ENCODE data around the gene LAMC3.

LAMC3 gene

DNA sequence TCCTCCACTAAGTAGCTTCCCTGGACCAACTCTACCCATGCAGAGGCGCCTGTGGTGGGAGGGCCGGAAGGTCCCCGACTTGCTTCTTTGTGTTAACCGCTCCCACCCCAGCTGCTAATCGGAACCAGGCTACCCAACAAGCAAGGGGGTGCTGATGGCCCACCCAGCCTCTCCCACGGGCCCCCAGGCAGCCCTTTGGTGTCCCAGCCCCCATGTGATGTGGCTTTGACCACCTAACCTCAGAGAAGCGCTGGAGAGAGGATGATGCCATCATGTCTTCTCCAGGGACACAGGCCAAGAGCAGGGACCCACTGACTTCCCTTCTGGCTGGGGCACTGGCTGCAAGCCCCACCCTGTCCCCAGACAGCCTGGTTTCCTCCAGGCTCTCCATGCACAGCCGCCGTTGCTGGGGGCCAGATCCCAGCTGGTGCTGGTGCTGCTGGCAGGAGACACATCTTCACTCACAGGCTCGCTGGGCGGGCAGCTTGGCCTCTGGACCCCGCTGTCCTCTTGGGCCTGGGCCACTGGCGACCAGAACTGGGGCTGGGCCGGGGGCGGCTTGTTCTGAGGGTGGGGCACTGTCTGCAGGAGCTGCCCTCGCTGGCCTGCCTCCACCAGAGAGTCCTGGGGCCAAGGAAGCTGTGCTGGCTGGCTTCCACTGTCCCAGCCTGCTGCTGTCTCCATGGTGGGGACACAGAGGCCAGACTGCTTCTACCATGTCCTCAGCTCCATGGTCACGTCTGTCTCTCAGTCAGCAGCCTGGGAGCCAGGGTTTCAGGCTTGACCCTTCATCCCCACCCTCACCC is 27.8 kb downstream of the LAMC3 start:
- DNase-seq (ENCODE audit: low read depth), result no peak
- TF ChIP-seq, protein P1, sequence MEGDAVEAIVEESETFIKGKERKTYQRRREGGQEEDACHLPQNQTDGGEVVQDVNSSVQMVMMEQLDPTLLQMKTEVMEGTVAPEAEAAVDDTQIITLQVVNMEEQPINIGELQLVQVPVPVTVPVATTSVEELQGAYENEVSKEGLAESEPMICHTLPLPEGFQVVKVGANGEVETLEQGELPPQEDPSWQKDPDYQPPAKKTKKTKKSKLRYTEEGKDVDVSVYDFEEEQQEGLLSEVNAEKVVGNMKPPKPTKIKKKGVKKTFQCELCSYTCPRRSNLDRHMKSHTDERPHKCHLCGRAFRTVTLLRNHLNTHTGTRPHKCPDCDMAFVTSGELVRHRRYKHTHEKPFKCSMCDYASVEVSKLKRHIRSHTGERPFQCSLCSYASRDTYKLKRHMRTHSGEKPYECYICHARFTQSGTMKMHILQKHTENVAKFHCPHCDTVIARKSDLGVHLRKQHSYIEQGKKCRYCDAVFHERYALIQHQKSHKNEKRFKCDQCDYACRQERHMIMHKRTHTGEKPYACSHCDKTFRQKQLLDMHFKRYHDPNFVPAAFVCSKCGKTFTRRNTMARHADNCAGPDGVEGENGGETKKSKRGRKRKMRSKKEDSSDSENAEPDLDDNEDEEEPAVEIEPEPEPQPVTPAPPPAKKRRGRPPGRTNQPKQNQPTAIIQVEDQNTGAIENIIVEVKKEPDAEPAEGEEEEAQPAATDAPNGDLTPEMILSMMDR (IDR thresholded peaks at IDR 0.05; ENCODE audit: control insufficient read depth, extremely low read depth, insufficient read depth), result no peak

DNA sequence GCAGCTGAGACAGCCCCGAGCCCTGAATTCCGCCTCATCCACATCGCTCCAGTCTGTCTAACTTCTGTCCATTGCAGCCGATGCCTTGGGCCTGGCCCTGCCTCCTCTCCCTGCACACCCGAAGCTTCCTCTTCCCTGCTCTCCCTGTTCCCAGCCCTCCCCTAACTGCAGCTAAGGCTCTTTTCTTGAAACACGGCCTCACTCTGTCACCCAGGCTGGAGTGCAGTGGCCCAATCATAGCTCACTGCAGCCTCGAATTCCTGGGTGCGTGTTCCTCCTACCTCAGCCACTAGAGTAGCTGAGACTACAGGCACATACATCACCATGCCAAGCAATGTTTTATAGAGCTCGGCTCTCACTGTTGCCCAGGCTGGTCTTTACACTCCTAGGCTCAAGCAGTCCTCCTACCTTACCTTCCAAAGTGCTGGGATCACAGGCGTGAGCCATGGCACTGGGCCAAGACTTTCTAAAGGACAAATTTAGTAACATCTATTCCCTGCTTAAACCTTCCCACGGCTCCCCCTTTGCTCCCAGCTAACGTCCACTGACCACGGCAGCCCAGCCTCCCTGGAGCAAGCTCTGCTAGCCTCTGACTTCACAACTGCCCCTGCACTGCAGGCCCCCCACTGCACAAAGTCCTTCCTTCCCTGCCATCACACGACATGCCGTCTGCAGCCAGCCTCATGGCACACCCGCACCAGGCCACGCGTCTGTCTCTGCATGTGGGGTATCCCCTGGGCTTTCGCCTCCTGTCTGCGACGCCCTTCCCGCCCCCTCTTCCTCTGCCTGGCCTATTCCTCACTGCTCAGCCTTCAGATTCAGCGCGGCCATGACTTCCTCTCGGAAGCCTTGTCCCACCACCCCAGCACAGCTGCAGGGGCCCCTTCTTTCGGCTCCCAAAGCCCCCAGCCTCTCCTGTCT is 28.6 kb downstream of the LAMC3 start:
- DNase-seq (ENCODE audit: low read depth), result peak; percentile 22
- no peak overlapping the region for H3K4me3 ChIP-seq (ENCODE audit: low read depth, low read length)
- TF ChIP-seq, protein P1 (IDR thresholded peaks at IDR 0.05; ENCODE audit: control insufficient read depth, extremely low read depth, insufficient read depth), result no peak

More for the DNA sequence above, 27.8 kb downstream of the LAMC3 start:
- no peak overlapping the region for H3K4me3 ChIP-seq (ENCODE audit: low read depth, low read length)

DNA sequence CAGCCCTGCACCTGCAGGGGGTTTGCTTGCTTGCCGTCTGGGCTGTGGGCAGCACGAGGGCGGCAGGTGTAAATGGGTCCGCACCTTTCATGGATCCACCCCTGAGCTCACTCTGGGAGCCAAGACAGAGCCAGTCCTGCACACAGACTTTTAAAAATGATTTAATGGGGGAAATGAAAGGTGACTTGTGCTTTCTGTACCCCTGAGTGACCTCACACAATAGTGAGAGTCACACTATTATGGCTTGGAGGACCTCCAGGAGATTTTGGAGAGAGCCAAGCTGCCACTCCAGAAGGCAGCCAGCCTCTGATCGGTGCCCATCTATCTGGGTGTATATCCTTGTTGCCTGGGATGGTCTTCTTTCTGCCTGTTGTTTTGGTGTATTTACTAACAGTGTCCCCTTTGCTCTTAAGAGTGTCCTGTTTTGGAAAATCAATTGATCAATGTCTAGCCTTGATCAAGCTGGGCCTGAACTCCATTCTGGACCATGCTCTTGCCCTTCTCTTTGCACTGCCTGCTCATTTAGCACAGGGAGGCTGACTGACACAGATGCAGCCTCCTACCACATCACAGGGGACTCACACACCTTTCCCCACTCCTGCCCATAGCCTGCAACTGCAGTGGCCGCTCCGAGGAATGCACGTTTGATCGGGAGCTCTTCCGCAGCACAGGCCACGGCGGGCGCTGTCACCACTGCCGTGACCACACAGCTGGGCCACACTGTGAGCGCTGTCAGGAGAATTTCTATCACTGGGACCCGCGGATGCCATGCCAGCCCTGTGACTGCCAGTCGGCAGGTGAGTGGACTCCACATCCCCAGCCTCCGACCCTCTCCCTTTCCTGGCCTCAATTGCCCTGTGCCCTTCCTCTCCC is 29.5 kb downstream of the LAMC3 start:
- TF ChIP-seq, protein P1 (IDR thresholded peaks at IDR 0.05; ENCODE audit: control insufficient read depth, extremely low read depth, insufficient read depth), result no peak
- no peak overlapping the region for H3K4me3 ChIP-seq (ENCODE audit: low read depth, low read length)
- DNase-seq (ENCODE audit: low read depth), result no peak

DNA sequence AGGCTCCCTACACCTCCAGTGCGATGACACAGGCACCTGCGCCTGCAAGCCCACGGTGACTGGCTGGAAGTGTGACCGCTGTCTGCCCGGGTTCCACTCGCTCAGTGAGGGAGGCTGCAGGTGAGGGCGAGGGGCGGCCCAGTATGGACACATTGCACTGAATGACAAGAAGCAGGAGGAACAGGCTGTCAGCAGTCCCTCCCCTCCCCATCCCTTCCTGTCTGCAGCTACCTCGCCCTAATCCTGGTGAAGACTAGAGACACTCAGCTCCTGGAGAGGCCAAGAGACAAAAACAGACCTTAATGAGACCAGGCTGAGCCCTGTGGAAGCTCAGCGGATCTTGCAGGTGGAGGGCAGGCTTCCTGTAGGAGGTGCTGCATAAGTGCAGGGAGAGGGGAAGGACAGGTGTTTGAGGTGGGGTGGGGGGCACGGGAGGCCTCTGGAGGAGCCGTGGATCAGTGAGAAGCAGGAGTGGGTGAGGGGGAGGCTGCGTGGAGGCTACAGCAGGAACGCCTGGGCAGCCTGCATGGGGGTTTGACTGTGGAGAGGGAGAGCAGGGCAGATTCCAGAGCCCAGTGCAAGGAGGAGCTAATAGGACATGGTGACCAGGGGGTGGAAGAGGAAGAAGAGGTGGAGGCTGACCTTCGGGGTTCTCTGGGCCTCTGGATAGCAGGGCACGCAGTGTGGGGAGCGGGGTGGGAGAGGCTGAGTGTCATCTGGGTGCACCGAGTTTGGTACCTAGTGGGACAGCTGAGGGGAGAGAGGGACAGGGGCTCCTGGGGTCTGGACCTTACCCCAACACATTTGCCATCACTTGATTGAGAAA is 30.4 kb downstream of the LAMC3 start:
- no peak overlapping the region for H3K4me3 ChIP-seq (ENCODE audit: low read depth, low read length)
- DNase-seq (ENCODE audit: low read depth), result no peak
- TF ChIP-seq, protein P1 (IDR thresholded peaks at IDR 0.05; ENCODE audit: control insufficient read depth, extremely low read depth, insufficient read depth), result no peak

DNA sequence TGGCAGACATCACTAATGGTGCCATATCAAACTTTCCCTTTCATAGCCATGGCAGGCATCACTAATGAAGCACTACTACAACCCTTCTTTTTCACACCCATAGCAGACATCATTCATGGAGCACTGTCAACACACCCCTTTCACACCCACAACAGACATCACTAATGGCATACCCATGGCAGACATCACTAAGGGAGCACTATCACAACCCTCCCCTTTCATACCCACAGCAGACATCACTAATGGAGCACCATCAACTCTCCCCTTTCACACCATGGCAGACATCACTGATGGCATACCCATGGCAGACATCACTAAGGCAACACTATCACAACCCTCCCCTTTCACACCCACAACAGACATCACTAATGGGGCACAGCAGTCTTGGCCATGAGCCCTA is 33.7 kb downstream of the LAMC3 start:
- no peak overlapping the region for H3K4me3 ChIP-seq (ENCODE audit: low read depth, low read length)
- no peak for DNase-seq (ENCODE audit: low read depth)
- TF ChIP-seq, protein P1 (IDR thresholded peaks at IDR 0.05; ENCODE audit: control insufficient read depth, extremely low read depth, insufficient read depth), result no peak

DNA sequence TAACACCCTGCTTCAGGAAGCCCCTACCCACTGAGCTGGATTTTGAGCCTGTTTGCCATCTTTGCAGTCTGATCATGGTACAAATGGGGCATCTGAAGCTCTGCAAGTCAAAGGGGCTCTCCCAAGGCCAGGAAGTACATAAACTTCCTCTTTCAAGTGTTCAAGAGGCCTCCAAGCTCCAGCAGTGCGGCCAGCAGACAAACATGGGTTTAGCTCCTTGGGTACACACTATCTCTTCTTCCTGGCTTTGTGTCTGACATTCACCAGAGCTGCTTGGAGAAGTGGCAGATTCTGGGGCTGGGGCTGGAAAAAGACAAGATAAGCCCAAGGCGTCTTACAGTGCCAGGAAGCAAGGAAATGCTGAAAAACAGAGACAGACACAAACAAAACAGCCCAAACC is 34.1 kb downstream of the LAMC3 start:
- H3K4me3 ChIP-seq (ENCODE audit: low read depth, low read length), result no peak overlapping the region
- TF ChIP-seq, protein P1 (IDR thresholded peaks at IDR 0.05; ENCODE audit: control insufficient read depth, extremely low read depth, insufficient read depth), result no peak
- DNase-seq (ENCODE audit: low read depth), result no peak
